Lower leg skin (tissue), 3 donors: ENCODE data around the gene CCDC88B.

Source experiments
- POLR2A ChIP-seq, 2 donors: fragments of 450-650 bp; IDR thresholded peaks; one replicate each; pipeline ENCODE4 v1.6.1; 2016 to 2017; ENCODE audit warnings: antibody characterized with exemption in 2 of 2, mild to moderate bottlenecking in 1 of 2, moderate library complexity in 1 of 2
- TF ChIP-seq, protein P1 (sequence below), 3 donors: fragments of 450-650 bp; IDR thresholded peaks; one replicate each; pipeline ENCODE4 v1.5.1; 2016; ENCODE audit warnings: antibody characterized with exemption in 3 of 3, mild to moderate bottlenecking in 3 of 3, moderate library complexity in 2 of 3

DNA sequence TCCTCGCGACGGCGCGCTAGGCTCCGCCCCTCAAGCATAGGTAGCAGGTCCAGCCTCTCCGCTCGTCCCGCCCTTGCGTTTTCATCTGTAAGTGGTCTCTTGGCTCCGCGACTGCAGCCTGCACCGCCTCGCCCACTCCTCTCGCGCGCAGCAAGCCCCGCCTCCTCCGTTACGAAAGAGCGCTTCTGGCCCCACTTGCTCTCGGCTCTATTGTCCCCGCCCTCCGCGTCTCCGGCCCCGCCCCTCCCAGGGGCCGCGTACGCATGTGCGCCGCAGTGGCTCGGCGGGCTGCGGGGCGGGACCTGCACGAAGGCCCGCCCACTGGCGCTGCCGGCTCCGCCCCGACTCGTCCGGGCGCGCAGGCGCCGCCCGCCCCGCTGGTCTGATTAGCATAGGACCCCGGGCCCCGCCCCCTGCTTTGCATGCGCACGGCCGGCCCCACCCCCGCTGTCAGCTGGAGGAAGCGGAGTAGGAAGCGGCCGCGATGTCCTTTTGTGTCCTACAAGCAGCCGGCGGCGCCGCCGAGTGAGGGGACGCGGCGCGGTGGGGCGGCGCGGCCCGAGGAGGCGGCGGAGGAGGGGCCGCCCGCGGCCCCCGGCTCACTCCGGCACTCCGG lies 34.8 kb upstream of the CCDC88B start, which contains the start of gene ESRRA:
- TF ChIP-seq, protein P1, sequence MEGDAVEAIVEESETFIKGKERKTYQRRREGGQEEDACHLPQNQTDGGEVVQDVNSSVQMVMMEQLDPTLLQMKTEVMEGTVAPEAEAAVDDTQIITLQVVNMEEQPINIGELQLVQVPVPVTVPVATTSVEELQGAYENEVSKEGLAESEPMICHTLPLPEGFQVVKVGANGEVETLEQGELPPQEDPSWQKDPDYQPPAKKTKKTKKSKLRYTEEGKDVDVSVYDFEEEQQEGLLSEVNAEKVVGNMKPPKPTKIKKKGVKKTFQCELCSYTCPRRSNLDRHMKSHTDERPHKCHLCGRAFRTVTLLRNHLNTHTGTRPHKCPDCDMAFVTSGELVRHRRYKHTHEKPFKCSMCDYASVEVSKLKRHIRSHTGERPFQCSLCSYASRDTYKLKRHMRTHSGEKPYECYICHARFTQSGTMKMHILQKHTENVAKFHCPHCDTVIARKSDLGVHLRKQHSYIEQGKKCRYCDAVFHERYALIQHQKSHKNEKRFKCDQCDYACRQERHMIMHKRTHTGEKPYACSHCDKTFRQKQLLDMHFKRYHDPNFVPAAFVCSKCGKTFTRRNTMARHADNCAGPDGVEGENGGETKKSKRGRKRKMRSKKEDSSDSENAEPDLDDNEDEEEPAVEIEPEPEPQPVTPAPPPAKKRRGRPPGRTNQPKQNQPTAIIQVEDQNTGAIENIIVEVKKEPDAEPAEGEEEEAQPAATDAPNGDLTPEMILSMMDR (IDR thresholded peaks at IDR 0.05), result no peak
- TF ChIP-seq POLR2A (IDR thresholded peaks at IDR 0.05), result no peak
